ENCODE data around the gene RASAL2. TPM values are rescaled to one million over a fixed set of nuclear protein-coding genes. Genes with fewer than 3 reads are reported as not detected.
"Not testable (repeated sequence)": the region's sequence is repeated elsewhere in the genome, so short reads cannot be mapped to it uniquely, and the experiment has no call there.

The RASAL2 gene
- total RNA-seq, 3 donors from 2014 or later (not counting 1 experiment from before 2014, with no cell fraction given): 0.16 to 0.23 TPM; not detected in 1

- no peaks in the 10 kb centered on the region for H3K9me3 ChIP-seq (ENCODE audit: control insufficient read depth, insufficient read depth, low read length)
- ATAC-seq (no peak), DNase-seq (no peak)
- H3K36me3 ChIP-seq (ENCODE audit: control insufficient read depth, insufficient read depth, low read length): no peaks in the 10 kb centered on the region
- no CpG with 5 or more reads among the region's 2 CpGs for WGBS (ENCODE audit: insufficient coverage)
- H3K4me1 ChIP-seq (ENCODE audit: control insufficient read depth, insufficient read depth, low read length): no peaks in the 10 kb centered on the region
- peaks cover 9% of the 10 kb centered on the region for H3K36me3 Mint-ChIP-seq
- no peak overlapping the region for H3K4me3 Mint-ChIP-seq
- H3K27ac Mint-ChIP-seq: no peak overlapping the region
- no peaks in the 10 kb centered on the region for H3K27me3 Mint-ChIP-seq (ENCODE audit: low read depth in 2 of 2)
- H3K4me3 ChIP-seq (ENCODE audit: low read length): no peak overlapping the region
- intact Hi-C loops (cut with micrococcal nuclease): no loop called here
- H3K27ac ChIP-seq (ENCODE audit: low read length): no peak overlapping the region
- H3K9me3 Mint-ChIP-seq: peaks cover 5 to 13% of the 10 kb centered on the region in 2 donors
- TF ChIP-seq, protein P1, sequence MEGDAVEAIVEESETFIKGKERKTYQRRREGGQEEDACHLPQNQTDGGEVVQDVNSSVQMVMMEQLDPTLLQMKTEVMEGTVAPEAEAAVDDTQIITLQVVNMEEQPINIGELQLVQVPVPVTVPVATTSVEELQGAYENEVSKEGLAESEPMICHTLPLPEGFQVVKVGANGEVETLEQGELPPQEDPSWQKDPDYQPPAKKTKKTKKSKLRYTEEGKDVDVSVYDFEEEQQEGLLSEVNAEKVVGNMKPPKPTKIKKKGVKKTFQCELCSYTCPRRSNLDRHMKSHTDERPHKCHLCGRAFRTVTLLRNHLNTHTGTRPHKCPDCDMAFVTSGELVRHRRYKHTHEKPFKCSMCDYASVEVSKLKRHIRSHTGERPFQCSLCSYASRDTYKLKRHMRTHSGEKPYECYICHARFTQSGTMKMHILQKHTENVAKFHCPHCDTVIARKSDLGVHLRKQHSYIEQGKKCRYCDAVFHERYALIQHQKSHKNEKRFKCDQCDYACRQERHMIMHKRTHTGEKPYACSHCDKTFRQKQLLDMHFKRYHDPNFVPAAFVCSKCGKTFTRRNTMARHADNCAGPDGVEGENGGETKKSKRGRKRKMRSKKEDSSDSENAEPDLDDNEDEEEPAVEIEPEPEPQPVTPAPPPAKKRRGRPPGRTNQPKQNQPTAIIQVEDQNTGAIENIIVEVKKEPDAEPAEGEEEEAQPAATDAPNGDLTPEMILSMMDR (IDR thresholded peaks at IDR 0.05): no peak
- H3K4me1 Mint-ChIP-seq: no peaks in the 10 kb centered on the region
- H3K27me3 ChIP-seq (ENCODE audit: control insufficient read depth, insufficient read depth, low read length): no peaks in the 10 kb centered on the region
These were observed 150.0 kb downstream of the RASAL2 start for GRCh38 chr1:178243890-178244289.

DNA sequence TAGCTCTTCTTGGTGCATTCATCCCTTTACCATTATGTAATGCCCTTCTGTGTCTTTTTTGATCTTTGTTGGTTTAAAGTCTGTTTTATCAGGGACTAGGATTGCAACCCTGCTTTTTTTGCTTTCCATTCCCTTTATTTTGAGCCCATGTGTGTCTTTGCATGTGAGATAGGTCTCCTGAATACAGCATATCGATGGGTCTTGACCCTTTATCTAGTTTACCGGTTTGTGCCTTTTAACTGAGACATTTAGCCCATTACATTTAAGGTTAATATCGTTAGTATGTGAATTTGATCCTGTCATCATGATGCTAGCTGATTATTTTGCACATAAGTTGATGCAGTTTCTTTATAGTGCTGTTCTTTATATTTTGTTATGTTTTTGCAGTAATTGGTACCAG is 154.4 kb downstream of the RASAL2 start:
- H3K36me3 ChIP-seq (ENCODE audit: control insufficient read depth, insufficient read depth, low read length); intact Hi-C loops (cut with micrococcal nuclease); H3K4me3 ChIP-seq (ENCODE audit: low read length); H3K27me3 Mint-ChIP-seq (ENCODE audit: low read depth in 2 of 2); ATAC-seq; H3K27ac Mint-ChIP-seq; H3K4me1 Mint-ChIP-seq; H3K9me3 ChIP-seq (ENCODE audit: control insufficient read depth, insufficient read depth, low read length); H3K4me3 Mint-ChIP-seq; H3K27me3 ChIP-seq (ENCODE audit: control insufficient read depth, insufficient read depth, low read length); H3K36me3 Mint-ChIP-seq; H3K27ac ChIP-seq (ENCODE audit: low read length); H3K4me1 ChIP-seq (ENCODE audit: control insufficient read depth, insufficient read depth, low read length); DNase-seq: not testable (repeated sequence)
- H3K9me3 Mint-ChIP-seq: peaks cover 9 to 13% of the 10 kb centered on the region in 2 donors
- WGBS (ENCODE audit: insufficient coverage): 91% methylated on average over 3 of the region's 3 CpGs

DNA sequence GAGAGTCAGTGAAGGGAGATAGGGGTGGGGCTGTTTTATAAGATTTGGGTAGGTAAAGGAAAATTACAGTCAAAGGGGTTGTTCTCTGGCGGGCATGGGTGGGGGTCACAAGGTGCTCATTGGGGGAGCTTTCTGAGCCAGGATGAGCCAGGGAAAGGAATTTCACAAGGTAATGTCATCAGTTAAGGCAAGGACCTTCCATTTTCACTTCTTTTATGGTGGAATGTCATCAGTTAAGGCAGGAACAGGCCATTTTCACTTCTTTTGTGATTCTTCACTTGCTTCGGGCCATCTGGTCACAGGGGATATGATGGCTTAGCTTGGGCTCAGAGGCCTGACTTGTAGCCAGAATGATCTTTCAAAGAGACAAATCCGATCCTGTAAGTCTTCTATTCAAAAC is 159.7 kb downstream of the RASAL2 start:
- H3K36me3 ChIP-seq (ENCODE audit: control insufficient read depth, insufficient read depth, low read length); intact Hi-C loops (cut with micrococcal nuclease); H3K9me3 ChIP-seq (ENCODE audit: control insufficient read depth, insufficient read depth, low read length); H3K4me1 Mint-ChIP-seq; H3K27me3 ChIP-seq (ENCODE audit: control insufficient read depth, insufficient read depth, low read length); H3K27me3 Mint-ChIP-seq (ENCODE audit: low read depth in 2 of 2); DNase-seq; ATAC-seq; H3K4me1 ChIP-seq (ENCODE audit: control insufficient read depth, insufficient read depth, low read length); H3K4me3 Mint-ChIP-seq; H3K36me3 Mint-ChIP-seq; H3K27ac ChIP-seq (ENCODE audit: low read length); H3K4me3 ChIP-seq (ENCODE audit: low read length); H3K27ac Mint-ChIP-seq: not testable (repeated sequence)
- H3K9me3 Mint-ChIP-seq: peaks cover 6 to 17% of the 10 kb centered on the region in 2 donors
- 84% methylated on average over 3 of the region's 3 CpGs for WGBS (ENCODE audit: insufficient coverage)

DNA sequence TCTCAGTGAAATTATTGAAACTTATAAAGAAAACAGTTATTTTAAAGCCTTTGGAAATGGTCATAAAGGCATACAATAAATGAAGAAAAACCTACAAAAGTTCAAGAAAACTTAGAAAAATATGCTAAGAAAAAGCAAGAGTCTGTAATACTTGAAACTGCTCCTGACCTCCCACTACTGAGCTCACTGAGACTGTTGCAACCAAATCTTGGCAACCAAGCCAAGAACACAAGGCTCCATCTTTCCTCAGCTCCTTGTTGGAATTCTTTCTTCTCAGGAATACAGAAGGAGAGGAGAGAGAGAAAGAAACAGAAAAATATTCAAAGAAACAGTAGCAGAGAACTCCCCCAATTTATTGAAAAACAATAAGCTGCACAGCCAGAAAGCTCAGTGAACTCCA is 160.5 kb downstream of the RASAL2 start:
- Mint-ChIP-seq H3K4me3 (no peak overlapping the region), H3K27ac (no peak overlapping the region), H3K9me3 (peaks cover 6 to 15% of the 10 kb centered on the region in 2 donors), H3K4me1 (no peaks in the 10 kb centered on the region), H3K27me3 (ENCODE audit: low read depth in 2 of 2) (no peaks in the 10 kb centered on the region), H3K36me3 (no peaks in the 10 kb centered on the region)
- Histone ChIP-seq H3K4me1 (ENCODE audit: control insufficient read depth, insufficient read depth, low read length) (no peaks in the 10 kb centered on the region), H3K4me3 (ENCODE audit: low read length) (no peak overlapping the region), H3K9me3 (ENCODE audit: control insufficient read depth, insufficient read depth, low read length) (peaks cover 8% of the 10 kb centered on the region), H3K27ac (ENCODE audit: low read length) (no peak overlapping the region), H3K27me3 (ENCODE audit: control insufficient read depth, insufficient read depth, low read length) (no peaks in the 10 kb centered on the region), H3K36me3 (ENCODE audit: control insufficient read depth, insufficient read depth, low read length) (no peaks in the 10 kb centered on the region)
- intact Hi-C loops (cut with micrococcal nuclease): no loop called here
- no peak for ATAC-seq
- no peak for DNase-seq
- TF ChIP-seq, protein P1 (IDR thresholded peaks at IDR 0.05): no peak

- intact Hi-C loops (cut with micrococcal nuclease): no loop called here
- 93% methylated on average over 2 of the region's 3 CpGs for WGBS (ENCODE audit: insufficient coverage)
- no peaks in the 10 kb centered on the region for H3K4me1 Mint-ChIP-seq
- no peaks in the 10 kb centered on the region for H3K9me3 ChIP-seq (ENCODE audit: control insufficient read depth, insufficient read depth, low read length)
- H3K27ac ChIP-seq (ENCODE audit: low read length): no peak overlapping the region
- no peaks in the 10 kb centered on the region for H3K4me1 ChIP-seq (ENCODE audit: control insufficient read depth, insufficient read depth, low read length)
- no peaks in the 10 kb centered on the region for H3K27me3 Mint-ChIP-seq (ENCODE audit: low read depth in 2 of 2)
- ATAC-seq (no peak), DNase-seq (no peak)
- H3K36me3 Mint-ChIP-seq: no peaks in the 10 kb centered on the region
- H3K4me3 ChIP-seq (ENCODE audit: low read length): no peak overlapping the region
- H3K27ac Mint-ChIP-seq: no peak overlapping the region
- TF ChIP-seq, protein P1 (IDR thresholded peaks at IDR 0.05): no peak
- H3K4me3 Mint-ChIP-seq: no peak overlapping the region
- H3K36me3 ChIP-seq (ENCODE audit: control insufficient read depth, insufficient read depth, low read length): no peaks in the 10 kb centered on the region
- peaks cover 2 to 10% of the 10 kb centered on the region in 2 donors for H3K9me3 Mint-ChIP-seq
- H3K27me3 ChIP-seq (ENCODE audit: control insufficient read depth, insufficient read depth, low read length): no peaks in the 10 kb centered on the region
These were observed 164.6 kb downstream of the RASAL2 start for GRCh38 chr1:178258536-178258935.

All from natural killer cell (primary cell).